RWPE1 (cell line): ENCODE measurements around the gene SLC25A13.

ENCODE experiments used
- CTCF ChIA-PET: fragments of 350-600 bp; sonication (Branson Sonifier 250); formaldehyde crosslinking; extraction: SDS; loops from one replicate; lab custom pipeline; 2021; lab: Yijun Ruan, JAX
- POLR2A ChIA-PET: fragments of 400-600 bp; formaldehyde crosslinking; extraction: SDS; loops from one replicate; lab custom pipeline; 2020; ENCODE audit warnings: antibody characterized with exemption; ENCODE audit not compliant: low non-redundant PET; lab: Yijun Ruan, JAX
- DNase-seq: peaks from one replicate; pipeline ENCODE4 v3.0.0; 2012; ENCODE audit warnings: low spot score
- H3K27ac ChIP-seq: fragments of 450-650 bp; 2 replicates; pipeline ENCODE4 v1.5.1; 2017
- CTCF ChIP-seq: fragments of 450-650 bp; conservative IDR thresholded peaks from 2 replicates; pipeline ENCODE4 v1.5.1; 2017; ENCODE audit warnings: low read depth, mild to moderate bottlenecking

SLC25A13 gene

GRCh38 chr7:96311967-96312366 lies 9.9 kb downstream of the SLC25A13 start:
- H3K27ac ChIP-seq = no peak overlapping the region
- no peak for TF ChIP-seq CTCF
- ChIA-PET POLR2A (no interaction called here), CTCF (interaction anchor here (0.7 kb wide), 1 partner anchor 641 kb away, joined by 5 read pairs; no protein-coding TSS in a partner anchor)
- no peak for DNase-seq

DNA sequence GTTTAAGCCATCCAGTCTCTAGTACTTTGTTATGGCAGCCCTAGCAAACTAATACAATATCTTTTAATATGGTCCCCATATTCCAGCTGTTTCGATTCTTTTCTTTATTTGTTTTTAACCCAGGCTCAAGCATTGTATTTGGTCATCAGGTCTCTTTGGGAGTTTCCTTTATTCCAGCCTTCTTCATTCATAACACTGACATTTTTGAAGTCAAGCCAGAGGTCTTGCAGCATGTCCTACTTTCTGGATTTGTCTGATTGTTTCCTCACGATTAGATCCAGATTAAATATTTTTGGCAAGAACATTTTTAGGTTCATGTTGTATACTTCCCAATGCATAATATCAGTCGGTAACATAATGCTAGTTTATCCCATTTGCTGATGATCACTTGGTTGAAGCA lies 11.8 kb downstream of the SLC25A13 start:
- ChIA-PET POLR2A (no interaction called here), CTCF (no interaction called here)
- TF ChIP-seq CTCF = no peak

DNA sequence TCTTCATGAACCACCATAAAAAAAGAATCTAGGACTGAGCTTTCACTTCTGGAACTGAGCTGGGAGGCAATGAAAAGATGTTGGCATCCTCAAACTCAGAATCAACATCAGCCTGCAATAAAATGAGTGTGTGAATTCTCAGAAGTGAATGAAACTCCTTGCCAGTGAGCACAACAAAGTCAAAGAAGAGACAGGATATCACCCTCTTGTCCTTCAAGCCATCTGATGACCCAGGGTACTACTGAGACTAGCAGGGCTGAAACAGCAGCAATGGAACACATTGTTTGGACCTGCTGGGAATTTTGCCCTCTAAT lies 13.0 kb downstream of the SLC25A13 start:
- ChIA-PET CTCF (no interaction called here), POLR2A (no interaction called here)
- H3K27ac ChIP-seq = no peak overlapping the region
- TF ChIP-seq CTCF = no peak
- no peak for DNase-seq

More for the DNA sequence above, 11.8 kb downstream of the SLC25A13 start:
- no peak for DNase-seq
- H3K27ac ChIP-seq = no peak overlapping the region

GRCh38 chr7:96308253-96308949 lies 13.5 kb downstream of the SLC25A13 start:
- no peak for DNase-seq
- ChIA-PET CTCF (no interaction called here), POLR2A (no interaction called here)
- TF ChIP-seq CTCF = no peak
- no peak overlapping the region for H3K27ac ChIP-seq

DNA sequence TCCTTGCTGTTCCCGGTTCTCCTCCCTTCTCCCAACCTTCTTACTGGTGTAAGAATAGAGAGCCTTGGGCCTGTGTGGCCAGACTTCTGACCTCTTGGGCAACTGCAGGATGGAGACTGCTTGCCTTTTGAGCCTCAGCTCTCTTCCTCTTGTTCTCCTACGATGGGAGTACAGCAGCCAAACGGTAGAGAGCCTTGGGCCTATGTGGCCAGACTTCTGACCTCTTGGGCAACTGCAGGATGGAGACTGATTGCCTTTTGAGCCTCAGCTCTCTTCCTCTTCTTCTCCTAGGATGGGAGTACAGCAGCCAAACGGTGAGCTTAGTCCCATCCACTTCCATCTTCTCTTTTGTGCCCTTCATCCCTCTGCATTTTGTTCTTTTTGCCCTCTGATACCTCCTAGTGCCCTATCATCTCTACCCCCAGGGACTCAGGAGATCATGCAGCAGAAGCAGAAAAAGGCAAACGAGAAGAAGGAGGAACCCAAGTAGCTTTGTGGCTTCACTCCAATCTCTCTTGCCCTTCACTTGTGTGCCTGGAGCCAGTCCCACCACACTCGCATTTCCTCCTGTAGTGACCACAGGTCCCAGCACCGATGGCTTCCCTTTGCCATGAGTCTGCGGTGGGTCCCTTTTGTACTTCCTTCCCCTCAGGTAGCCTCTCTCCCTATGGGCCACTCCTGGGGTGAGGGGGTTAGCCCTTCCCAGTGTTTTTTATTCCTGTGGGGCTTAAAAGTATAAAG lies 15.3 kb downstream of the SLC25A13 start:
- no peak overlapping the region for H3K27ac ChIP-seq
- TF ChIP-seq CTCF = no peak
- CTCF ChIA-PET = no interaction called here
- POLR2A ChIA-PET = no interaction called here
- DNase-seq = no peak

GRCh38 chr7:96305915-96306314 lies 16.0 kb downstream of the SLC25A13 start:
- H3K27ac ChIP-seq = no peak overlapping the region
- ChIA-PET CTCF (no interaction called here), POLR2A (no interaction called here)
- no peak for TF ChIP-seq CTCF
- no peak for DNase-seq
